HG03432 (cell line): Measurements from ENCODE around the gene MARCHF3.
"Not testable (repeated sequence)": the region's sequence is repeated elsewhere in the genome, so short reads cannot be mapped to it uniquely, and the experiment has no call there.

Experiments used
- ATAC-seq: cut with Tn5 transposase; IDR thresholded peaks from one replicate; pipeline ENCODE4 v1.9.1; 2021; ENCODE audit warnings: mild to moderate bottlenecking, moderate library complexity; ENCODE audit not compliant: unreplicated experiment

The MARCHF3 gene

GRCh38 chr5:127051591-127051990 lies 21.2 kb upstream of the MARCHF3 start:
- ATAC-seq, result no peak

- no peak for ATAC-seq
Observed at GRCh38 chr5:127046343-127047072, 16.1 kb upstream of the MARCHF3 start.

- ATAC-seq, result no peak
Observed at GRCh38 chr5:127042593-127042992, 12.2 kb upstream of the MARCHF3 start.

- ATAC-seq, result no peak
Observed at GRCh38 chr5:127041571-127041970, 11.2 kb upstream of the MARCHF3 start.

- no peak for ATAC-seq
Observed at GRCh38 chr5:127040796-127041520, 10.6 kb upstream of the MARCHF3 start.

- ATAC-seq, result no peak
Observed at GRCh38 chr5:127038550-127038949, 8.2 kb upstream of the MARCHF3 start.

- no peak for ATAC-seq
Observed at GRCh38 chr5:127031863-127032232, 1.5 kb upstream of the MARCHF3 start.

GRCh38 chr5:127031147-127031862 lies 947 bp upstream of the MARCHF3 start:
- peak; percentile 21 for ATAC-seq

GRCh38 chr5:127029581-127030258 lies 638 bp downstream of the MARCHF3 start:
- ATAC-seq, result peak; percentile 16

- ATAC-seq, result no peak
Observed at GRCh38 chr5:127028822-127029457, 1.4 kb downstream of the MARCHF3 start.

GRCh38 chr5:127027539-127027938 lies 2.8 kb downstream of the MARCHF3 start:
- ATAC-seq, result no peak

- ATAC-seq, result no peak
Observed at GRCh38 chr5:127026166-127026565, 4.2 kb downstream of the MARCHF3 start.

GRCh38 chr5:127025467-127025866 lies 4.9 kb downstream of the MARCHF3 start:
- no peak for ATAC-seq

GRCh38 chr5:127024821-127025220 lies 5.5 kb downstream of the MARCHF3 start:
- no peak for ATAC-seq

- not testable (repeated sequence) for ATAC-seq
Observed at GRCh38 chr5:127023552-127024191, 6.7 kb downstream of the MARCHF3 start.

- no peak for ATAC-seq
Observed at GRCh38 chr5:127022846-127023245, 7.5 kb downstream of the MARCHF3 start.

GRCh38 chr5:127019928-127020327 lies 10.4 kb downstream of the MARCHF3 start:
- ATAC-seq, result peak; percentile 80

- ATAC-seq, result not testable (repeated sequence)
Observed at GRCh38 chr5:127016722-127017121, 13.6 kb downstream of the MARCHF3 start.

- no peak for ATAC-seq
Observed at GRCh38 chr5:127015716-127016115, 14.6 kb downstream of the MARCHF3 start.

GRCh38 chr5:127014573-127014972 lies 15.8 kb downstream of the MARCHF3 start:
- ATAC-seq, result peak; percentile 39
